Astrocyte (in vitro differentiated cells and primary cell): ENCODE measurements around the gene UVSSA. TPM values are rescaled to one million over a fixed set of nuclear protein-coding genes. Genes with fewer than 3 reads are reported as not detected.

Source experiments
- DNase-seq: peaks from one replicate; pipeline ENCODE4 v3.0.0-alpha.2; 2010; ENCODE audit warnings: low read depth
- FAIRE-seq: peaks from 2 replicates; lab custom pipeline; 2011; peaks lifted over from hg19 to GRCh38; lab: Jason Lieb, UNC
- H2AFZ ChIP-seq: 2 replicates; pipeline ENCODE4 v1.6.0; 2012; ENCODE audit warnings: low read depth, low read length, inconsistent platforms
- H3K27ac ChIP-seq: 2 replicates; pipeline ENCODE4 v1.5.1; 2011; ENCODE audit warnings: low read depth, low read length, inconsistent platforms
- H3K27me3 ChIP-seq: 2 replicates; pipeline ENCODE4 v1.6.0; 2011; ENCODE audit warnings: low read length, inconsistent platforms; ENCODE audit not compliant: insufficient read depth
- H3K36me3 ChIP-seq: 2 replicates; pipeline ENCODE4 v1.5.1; 2011; ENCODE audit warnings: low read length, inconsistent platforms; ENCODE audit not compliant: insufficient read depth
- H3K4me1 ChIP-seq: 2 replicates; pipeline ENCODE4 v1.5.1; 2011; ENCODE audit warnings: low read length, inconsistent platforms; ENCODE audit not compliant: insufficient read depth
- H3K4me2 ChIP-seq: 2 replicates; pipeline ENCODE4 v1.6.0; 2012; ENCODE audit warnings: low read length, inconsistent platforms
- H3K4me3 ChIP-seq: 2 replicates; pipeline ENCODE4 v1.5.1; 2011; ENCODE audit warnings: low read depth, mild to moderate bottlenecking, low read length, inconsistent platforms; ENCODE audit not compliant: insufficient read depth
- H3K79me2 ChIP-seq: 2 replicates; pipeline ENCODE4 v1.6.0; 2012; ENCODE audit warnings: mild to moderate bottlenecking, low read length, inconsistent platforms; ENCODE audit not compliant: insufficient read depth
- H3K9ac ChIP-seq: 2 replicates; pipeline ENCODE4 v1.6.0; 2012; ENCODE audit warnings: mild to moderate bottlenecking, low read length, inconsistent platforms
- H3K9me3 ChIP-seq: 2 replicates; pipeline ENCODE4 v1.5.1; 2012; ENCODE audit warnings: low read depth, mild to moderate bottlenecking, low read length, inconsistent platforms; ENCODE audit not compliant: insufficient read depth
- H4K20me1 ChIP-seq: 2 replicates; pipeline ENCODE4 v1.6.0; 2012; ENCODE audit warnings: low read length, inconsistent platforms; ENCODE audit not compliant: insufficient read depth
- H3K27ac Mint-ChIP-seq: one replicate; pipeline ENCODE4 v1.8.0; 2021; ENCODE audit warnings: mild to moderate bottlenecking, mixed read lengths; ENCODE audit not compliant: unreplicated experiment
- H3K27me3 Mint-ChIP-seq: one replicate; pipeline ENCODE4 v1.8.0; 2021; ENCODE audit warnings: low read depth, mixed read lengths; ENCODE audit not compliant: unreplicated experiment
- H3K36me3 Mint-ChIP-seq: one replicate; pipeline ENCODE4 v1.8.0; 2021; ENCODE audit warnings: low read depth, mixed read lengths; ENCODE audit not compliant: unreplicated experiment
- H3K4me1 Mint-ChIP-seq: one replicate; pipeline ENCODE4 v1.8.0; 2021; ENCODE audit warnings: low read depth, mixed read lengths; ENCODE audit not compliant: unreplicated experiment
- H3K4me3 Mint-ChIP-seq: one replicate; pipeline ENCODE4 v1.8.0; 2021; ENCODE audit warnings: mild to moderate bottlenecking, moderate library complexity, mixed read lengths; ENCODE audit not compliant: unreplicated experiment
- H3K9me3 Mint-ChIP-seq: one replicate; pipeline ENCODE4 v1.8.0; 2021; ENCODE audit warnings: mild to moderate bottlenecking, mixed read lengths; ENCODE audit not compliant: unreplicated experiment
- CTCF ChIP-seq: IDR thresholded peaks from 2 replicates; pipeline ENCODE4 v1.5.1; 2011; ENCODE audit warnings: low read depth, mild to moderate bottlenecking, inconsistent platforms, low read length, moderate library complexity; ENCODE audit not compliant: insufficient read depth
- EZH2 ChIP-seq: IDR thresholded peaks from 2 replicates; pipeline ENCODE4 v1.6.1; 2012; ENCODE audit warnings: mild to moderate bottlenecking, low read length, inconsistent platforms; ENCODE audit not compliant: insufficient read depth
- total RNA-seq: library from RNA; stranded (reverse); gene quantifications from 2 replicates; pipeline ENCODE4 v1.2.1, GENCODE V29; 2021

UVSSA gene
- total RNA-seq, 1 donor from 2014 or later = 14.8 TPM

DNA sequence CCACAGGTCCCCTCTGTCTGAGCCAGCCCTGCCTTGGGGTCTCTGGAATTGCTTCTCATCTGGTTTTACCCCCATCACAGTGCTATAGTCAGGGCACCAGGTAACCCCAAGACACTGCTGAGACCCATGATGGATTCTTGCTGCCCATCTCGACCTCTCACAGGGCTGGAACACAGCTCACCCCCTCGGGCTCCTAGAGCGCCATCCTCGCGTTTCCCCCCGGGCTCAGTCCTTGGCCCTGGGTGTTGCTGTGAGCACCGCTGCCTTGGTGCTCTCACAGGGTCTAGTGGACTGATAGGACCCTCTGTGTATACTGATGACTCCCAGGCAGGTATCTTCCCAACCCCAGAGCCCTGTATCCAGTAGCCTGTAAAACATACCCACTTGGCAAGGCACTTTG is 48.5 kb upstream of the UVSSA start:
- DNase-seq (no peak), FAIRE-seq (no peak)
- Mint-ChIP-seq H3K9me3 (no peaks in the 10 kb centered on the region), H3K27ac (no peak overlapping the region), H3K27me3 (no peaks in the 10 kb centered on the region), H3K36me3 (peaks cover 6% of the 10 kb centered on the region), H3K4me1 (peaks cover 32% of the 10 kb centered on the region), H3K4me3 (no peak overlapping the region)
- H3K27ac ChIP-seq = no peak overlapping the region
- H3K4me3 ChIP-seq = no peak overlapping the region
- peaks cover 16% of the 10 kb centered on the region for H3K4me1 ChIP-seq
- no peak overlapping the region for H3K9ac ChIP-seq
- H3K79me2 ChIP-seq = peaks cover 93% of the 10 kb centered on the region
- H2AFZ ChIP-seq = no peak overlapping the region
- no peaks in the 10 kb centered on the region for H3K27me3 ChIP-seq
- TF ChIP-seq EZH2 (no peak), CTCF (no peak)
- peaks cover 81% of the 10 kb centered on the region for H4K20me1 ChIP-seq
- H3K9me3 ChIP-seq = no peaks in the 10 kb centered on the region
- H3K36me3 ChIP-seq = peaks cover 8% of the 10 kb centered on the region
- H3K4me2 ChIP-seq = no peak overlapping the region

- H3K27me3 ChIP-seq = no peaks in the 10 kb centered on the region
- FAIRE-seq = no peak
- peak overlapping the region; percentile 23 for H3K4me3 Mint-ChIP-seq
- H3K36me3 ChIP-seq = peaks cover 8% of the 10 kb centered on the region
- peaks cover 75% of the 10 kb centered on the region for H4K20me1 ChIP-seq
- peaks cover 91% of the 10 kb centered on the region for H3K79me2 ChIP-seq
- DNase-seq = no peak
- H3K4me3 ChIP-seq = no peak overlapping the region
- peaks cover 27% of the 10 kb centered on the region for H3K4me1 Mint-ChIP-seq
- peaks cover 3% of the 10 kb centered on the region for H3K36me3 Mint-ChIP-seq
- H3K9ac ChIP-seq = no peak overlapping the region
- no peak overlapping the region for H3K4me2 ChIP-seq
- H3K9me3 ChIP-seq = no peaks in the 10 kb centered on the region
- H3K9me3 Mint-ChIP-seq = no peaks in the 10 kb centered on the region
- peak overlapping the region; percentile 62 for H3K27ac Mint-ChIP-seq
- peaks cover 10% of the 10 kb centered on the region for H3K4me1 ChIP-seq
- TF ChIP-seq EZH2 (no peak), CTCF (no peak)
- no peak overlapping the region for H3K27ac ChIP-seq
- H3K27me3 Mint-ChIP-seq = no peaks in the 10 kb centered on the region
- no peak overlapping the region for H2AFZ ChIP-seq
Observed at GRCh38 chr4:1299301-1299860, 47.6 kb upstream of the UVSSA start.
